ENCODE results near the gene WNK2.

WNK2 gene

GRCh38 chr9:93253633-93254032, 69.7 kb downstream of the WNK2 start:
- DNase-seq, result no peak

GRCh38 chr9:93254061-93254481, 70.1 kb downstream of the WNK2 start:
- no peak for DNase-seq

- peak in 6 of 58 donors; percentile 7 to 39 (median 18) for DNase-seq
Observed at GRCh38 chr9:93254806-93255493, 71.0 kb downstream of the WNK2 start.

- DNase-seq, result no peak
Observed at GRCh38 chr9:93255494-93255867, 71.5 kb downstream of the WNK2 start.

GRCh38 chr9:93255994-93256877, 72.3 kb downstream of the WNK2 start:
- no peak for DNase-seq

GRCh38 chr9:93256878-93257807, 73.2 kb downstream of the WNK2 start:
- DNase-seq, result no peak

- no peak for DNase-seq
Observed at GRCh38 chr9:93257808-93258331, 73.9 kb downstream of the WNK2 start.

- DNase-seq, result no peak
Observed at GRCh38 chr9:93258419-93258817, 74.5 kb downstream of the WNK2 start.

GRCh38 chr9:93258818-93259489, 75.0 kb downstream of the WNK2 start:
- no peak for DNase-seq

- DNase-seq, result no peak
Observed at GRCh38 chr9:93259490-93260262, 75.7 kb downstream of the WNK2 start.

GRCh38 chr9:93260263-93261066, 76.5 kb downstream of the WNK2 start:
- no peak for DNase-seq

- DNase-seq, result no peak
Observed at GRCh38 chr9:93261281-93261680, 77.3 kb downstream of the WNK2 start.

GRCh38 chr9:93261735-93262523, 78.0 kb downstream of the WNK2 start:
- no peak for DNase-seq

GRCh38 chr9:93262537-93263310, 78.8 kb downstream of the WNK2 start:
- DNase-seq, result no peak

GRCh38 chr9:93263334-93264229, 79.6 kb downstream of the WNK2 start:
- DNase-seq, result no peak

All from anterior cingulate cortex (tissue), 58 donors.